H9 (cell line): ENCODE data around the gene PROP1. TPM values are rescaled to one million over a fixed set of nuclear protein-coding genes. Genes with fewer than 3 reads are reported as not detected.

Experiments used
- DNase-seq: peaks from one replicate; pipeline ENCODE4 v3.0.0-alpha.2; 2017
- H2AFZ ChIP-seq: one replicate; pipeline ENCODE4 v1.6.1; 2013; ENCODE audit warnings: mild to moderate bottlenecking, low read length, control low read depth, moderate library complexity
- H2AK5ac ChIP-seq: 2 replicates; pipeline ENCODE4 v1.6.1; 2013; ENCODE audit warnings: low read length, control low read depth, mixed read lengths; ENCODE audit not compliant: insufficient read length
- H2BK120ac ChIP-seq: one replicate; pipeline ENCODE4 v1.6.1; 2013; ENCODE audit warnings: low read depth, mild to moderate bottlenecking, low read length, control low read depth, inconsistent platforms; ENCODE audit not compliant: poor library complexity, severe bottlenecking
- H2BK12ac ChIP-seq: 2 replicates; pipeline ENCODE4 v1.6.1; 2013; ENCODE audit warnings: low read length, control low read depth, mixed read lengths, low read depth; ENCODE audit not compliant: insufficient read length
- H2BK15ac ChIP-seq: 2 replicates; pipeline ENCODE4 v1.6.1; 2013; ENCODE audit warnings: low read depth, low read length, control low read depth
- H2BK20ac ChIP-seq: one replicate; pipeline ENCODE4 v1.6.1; 2013; ENCODE audit warnings: low read depth, mild to moderate bottlenecking, low read length, control low read depth, inconsistent platforms; ENCODE audit not compliant: poor library complexity, severe bottlenecking
- H2BK5ac ChIP-seq: 2 replicates; pipeline ENCODE4 v1.6.1; 2013; ENCODE audit warnings: low read length, control low read depth, mixed read lengths; ENCODE audit not compliant: insufficient read length
- H3K14ac ChIP-seq: 2 replicates; pipeline ENCODE4 v1.6.1; 2013; ENCODE audit warnings: low read length, control low read depth; ENCODE audit not compliant: insufficient read depth
- H3K18ac ChIP-seq: 2 replicates; pipeline ENCODE4 v1.6.1; 2013; ENCODE audit warnings: low read depth, mild to moderate bottlenecking, mixed read lengths, low read length, control low read depth; ENCODE audit not compliant: insufficient read length
- H3K23ac ChIP-seq: 2 replicates; pipeline ENCODE4 v1.6.1; 2013; ENCODE audit warnings: low read length, control low read depth, mixed read lengths, low read depth; ENCODE audit not compliant: insufficient read length
- H3K23me2 ChIP-seq: 2 replicates; pipeline ENCODE4 v1.6.1; 2013; ENCODE audit warnings: low read depth, mild to moderate bottlenecking, mixed read lengths, low read length, control low read depth; ENCODE audit not compliant: insufficient read length, poor library complexity, severe bottlenecking
- H3K27ac ChIP-seq: 2 replicates; pipeline ENCODE4 v1.5.1; 2013; ENCODE audit warnings: low read length, control low read depth, mixed read lengths, low read depth; ENCODE audit not compliant: insufficient read length
- H3K27me3 ChIP-seq: 2 replicates; pipeline ENCODE4 v1.6.1; 2013; ENCODE audit warnings: low read length, control low read depth, inconsistent platforms; ENCODE audit not compliant: insufficient read depth
- H3K4ac ChIP-seq: 2 replicates; pipeline ENCODE4 v1.6.1; 2013; ENCODE audit warnings: low read depth, mild to moderate bottlenecking, control low read depth, inconsistent platforms, low read length, moderate library complexity
- H3K4me1 ChIP-seq: 2 replicates; pipeline ENCODE4 v1.6.1; 2013; ENCODE audit warnings: low read length, control low read depth, inconsistent platforms; ENCODE audit not compliant: insufficient read depth
- H3K4me2 ChIP-seq: 2 replicates; pipeline ENCODE4 v1.6.1; 2013; ENCODE audit warnings: low read length, control low read depth, mixed read lengths; ENCODE audit not compliant: insufficient read length, insufficient read depth
- H3K56ac ChIP-seq: 2 replicates; pipeline ENCODE4 v1.6.1; 2013; ENCODE audit warnings: low read depth, mild to moderate bottlenecking, mixed read lengths, low read length, control low read depth; ENCODE audit not compliant: insufficient read length
- H3K79me1 ChIP-seq: 2 replicates; pipeline ENCODE4 v1.6.1; 2013; ENCODE audit warnings: low read depth, mild to moderate bottlenecking, moderate library complexity, low read length, control low read depth, inconsistent platforms; ENCODE audit not compliant: insufficient read depth, poor library complexity, severe bottlenecking
- H3K79me2 ChIP-seq: 2 replicates; pipeline ENCODE4 v1.6.1; 2013; ENCODE audit warnings: low read length, control low read depth, inconsistent platforms; ENCODE audit not compliant: insufficient read depth
- H3K9ac ChIP-seq: 2 replicates; pipeline ENCODE4 v1.6.1; 2013; ENCODE audit warnings: low read length, control low read depth, mixed read lengths; ENCODE audit not compliant: insufficient read length; ENCODE audit errors: extremely low read depth
- H3K9me3 ChIP-seq: one replicate; pipeline ENCODE4 v1.6.1; 2013; ENCODE audit warnings: low read depth, low read length, inconsistent platforms; ENCODE audit not compliant: control insufficient read depth
- H3T11ph ChIP-seq: one replicate; pipeline ENCODE4 v1.6.1; 2013; ENCODE audit warnings: mild to moderate bottlenecking, low read length, control low read depth, inconsistent platforms
- H4K20me1 ChIP-seq: one replicate; pipeline ENCODE4 v1.6.1; 2013; ENCODE audit not compliant: control insufficient read depth, insufficient read length, insufficient read depth
- H4K5ac ChIP-seq: 2 replicates; pipeline ENCODE4 v1.6.1; 2013; ENCODE audit warnings: low read depth, mild to moderate bottlenecking, mixed read lengths, low read length, control low read depth; ENCODE audit not compliant: insufficient read length
- H4K8ac ChIP-seq: replicated peaks from 2 replicates; pipeline ENCODE4 v1.6.1; 2013; ENCODE audit warnings: low read length, control low read depth, mixed read lengths, low read depth; ENCODE audit not compliant: insufficient read length
- H4K91ac ChIP-seq: 2 replicates; pipeline ENCODE4 v1.6.1; 2013; ENCODE audit warnings: low read depth, mild to moderate bottlenecking, moderate library complexity, mixed read lengths, low read length, control low read depth; ENCODE audit not compliant: insufficient read length
- H3K27ac Mint-ChIP-seq, 3 experiments: 2 replicates in 2 of 3; 3 replicates in 1 of 3; pipeline ENCODE4 v1.8.0; 2020 to 2021; ENCODE audit warnings: mixed read lengths in 3 of 3, mild to moderate bottlenecking in 1 of 3, moderate library complexity in 1 of 3
- H3K27me3 Mint-ChIP-seq: 2 replicates; pipeline ENCODE4 v1.8.0; 2021; ENCODE audit warnings: low read depth, mild to moderate bottlenecking, moderate library complexity, mixed read lengths
- H3K36me3 Mint-ChIP-seq, 3 experiments: 2 replicates in 2 of 3; 3 replicates in 1 of 3; pipeline ENCODE4 v1.8.0; 2020 to 2021; ENCODE audit warnings: low read depth in 3 of 3, mixed read lengths in 3 of 3; ENCODE audit not compliant: insufficient read depth in 1 of 3
- H3K4me1 Mint-ChIP-seq, 2 experiments: 2 replicates each; pipeline ENCODE4 v1.8.0; 2020; ENCODE audit warnings: mixed read lengths in 2 of 2
- H3K4me3 Mint-ChIP-seq, 2 experiments: 2 replicates in 1 of 2; 3 replicates in 1 of 2; pipeline ENCODE4 v1.8.0; 2020 to 2021; ENCODE audit warnings: mild to moderate bottlenecking in 2 of 2, mixed read lengths in 2 of 2, moderate library complexity in 1 of 2
- H3K9me3 Mint-ChIP-seq, 2 experiments: 2 replicates in 1 of 2; 3 replicates in 1 of 2; pipeline ENCODE4 v1.8.0; 2020; ENCODE audit warnings: mild to moderate bottlenecking in 2 of 2, mixed read lengths in 2 of 2, moderate library complexity in 1 of 2
- CTCF ChIP-seq: fragments of 200-600 bp; sonication (generic); conservative IDR thresholded peaks from 3 replicates; pipeline ENCODE4 v1.8.0; 2021; ENCODE audit warnings: antibody characterized with exemption, mild to moderate bottlenecking
- WGBS: extraction: QIAGEN DNeasy Blood & Tissue Kit; methylation state at CpG from one replicate; pipeline ENCODE4 v1.1.7; 2013; ENCODE audit warnings: missing lambda C conversion rate, low lambda C conversion rate, mixed read lengths; ENCODE audit not compliant: insufficient read length; ENCODE audit errors: extremely low coverage; 5-methylcytosine and 5-hydroxymethylcytosine counted together
- total RNA-seq: library from RNA; stranded (reverse); gene quantifications from 2 replicates; pipeline ENCODE4 v1.2.1, GENCODE V29; 2021

The PROP1 gene
- total RNA-seq, 1 experiment from 2014 or later = not detected

GRCh38 chr5:177997319-177997670, 1.3 kb upstream of the PROP1 start:
- Mint-ChIP-seq H3K9me3 (peaks cover 0 to 2% of the 10 kb centered on the region in 2 experiments; a peak in 1 of 5 replicates), H3K27me3 (peaks cover 19% of the 10 kb centered on the region), H3K4me1 (peaks cover 15 to 21% of the 10 kb centered on the region in 2 experiments), H3K36me3 (no peaks in the 10 kb centered on the region), H3K4me3 (no peak overlapping the region), H3K27ac (no peak overlapping the region)
- Histone ChIP-seq H2BK12ac (no peak overlapping the region), H3K9ac (no peak overlapping the region), H3K27me3 (no peaks in the 10 kb centered on the region), H3K4me2 (no peak overlapping the region), H3K4me1 (no peaks in the 10 kb centered on the region; the same call in 1 of the 2 replicates), H2BK15ac (no peak overlapping the region), H2BK5ac (no peak overlapping the region), H3K23me2 (no peaks in the 10 kb centered on the region), H3K56ac (no peak overlapping the region), H2BK120ac (no peak overlapping the region), H4K91ac (no peak overlapping the region), H3K79me2 (no peaks in the 10 kb centered on the region), H3K14ac (no peak overlapping the region), H4K5ac (no peak overlapping the region), H2AK5ac (no peak overlapping the region), H3K23ac (no peak overlapping the region), H3T11ph (no peak overlapping the region), H2AFZ (no peak overlapping the region), H4K20me1 (no peaks in the 10 kb centered on the region), H3K9me3 (no peaks in the 10 kb centered on the region), H4K8ac (no peak overlapping the region), H3K18ac (no peak overlapping the region), H3K27ac (no peak overlapping the region), H3K79me1 (no peaks in the 10 kb centered on the region), H3K4ac (no peak overlapping the region), H2BK20ac (no peak overlapping the region)
- TF ChIP-seq CTCF = no peak
- no CpG with 5 or more reads among the region's 6 CpGs for WGBS
- DNase-seq = no peak
